SK-N-SH (cell line): ENCODE results near the gene FSIP1. TPM values are rescaled to one million over a fixed set of nuclear protein-coding genes. Genes with fewer than 3 reads are reported as not detected.

Experiments
- CTCF ChIA-PET: fragments of 300-600, 350-600 bp; formaldehyde crosslinking; extraction: SDS; loops from one replicate; lab custom pipeline; 2021; lab: Yijun Ruan, JAX
- POLR2A ChIA-PET: fragments of 350-600 bp; sonication (Branson Sonifier 250); formaldehyde crosslinking; extraction: SDS; loops from one replicate; lab custom pipeline; 2020; ENCODE audit warnings: antibody characterized with exemption, inconsistent platforms; lab: Yijun Ruan, JAX
- DNase-seq: peaks from one replicate; pipeline ENCODE4 v3.0.0; 2012
- H2AFZ ChIP-seq: fragments of 200-600 bp; sonication (generic); 2 replicates; pipeline ENCODE4 v1.8.1; 2016; ENCODE audit warnings: antibody characterized with exemption, mild to moderate bottlenecking, low read depth
- H3F3A ChIP-seq: fragments of 200-600 bp; sonication (generic); replicated peaks from 2 replicates; pipeline ENCODE3; 2016; ENCODE audit warnings: antibody characterized with exemption, mild to moderate bottlenecking; ENCODE audit not compliant: insufficient read depth
- H3K27ac ChIP-seq, 2 experiments: fragments of 200-500 bp in 1 of 2; fragments of 200-600 bp in 1 of 2; sonication (Bioruptor generic) in 1 of 2; sonication (generic), shearing (Covaris generic) in 1 of 2; 2 replicates each; pipeline versions ENCODE4 v1.5.1 to v1.6.1; 2014 to 2016; ENCODE audit warnings: low read depth in 2 of 2, inconsistent platforms in 1 of 2, low read length in 1 of 2, mild to moderate bottlenecking in 1 of 2, mixed read lengths in 1 of 2
- H3K27me3 ChIP-seq: fragments of 200-600 bp; sonication (generic), shearing (Covaris generic); 2 replicates; pipeline ENCODE4 v1.6.1; 2016; ENCODE audit warnings: mixed run types; ENCODE audit not compliant: insufficient read depth
- H3K36me3 ChIP-seq, 2 experiments: fragments of 200-500 bp in 1 of 2; fragments of 200-600 bp in 1 of 2; sonication (Bioruptor generic) in 1 of 2; sonication (generic) in 1 of 2; replicated peaks in 1 of 2; 2 replicates each; pipeline versions ENCODE3 to v1.5.1; 2014 to 2016; ENCODE audit warnings: low read length in 1 of 2, mild to moderate bottlenecking in 1 of 2; ENCODE audit not compliant: insufficient read depth in 2 of 2, control insufficient read depth in 1 of 2
- H3K4me1 ChIP-seq, 2 experiments: fragments of 200-500 bp in 1 of 2; fragments of 200-600 bp in 1 of 2; sonication (Bioruptor generic) in 1 of 2; sonication (generic), shearing (Covaris generic) in 1 of 2; 2 replicates each; pipeline versions ENCODE4 v1.5.1 to v1.6.1; 2014 to 2016; ENCODE audit warnings: low read depth in 1 of 2, low read length in 1 of 2, mixed run types in 1 of 2; ENCODE audit not compliant: insufficient read depth in 2 of 2, control insufficient read depth in 1 of 2
- H3K4me2 ChIP-seq: fragments of 200-600 bp; sonication (generic), shearing (Covaris generic); 2 replicates; pipeline ENCODE4 v1.6.1; 2017; ENCODE audit warnings: mixed run types
- H3K4me3 ChIP-seq, 2 experiments: fragments of 200-500 bp in 1 of 2; fragments of 200-600 bp in 1 of 2; sonication (Bioruptor generic) in 1 of 2; sonication (generic), shearing (Covaris generic) in 1 of 2; 2 replicates each; pipeline versions ENCODE4 v1.5.1 to v1.8.1; 2014 to 2016; ENCODE audit warnings: low read depth in 2 of 2, inconsistent platforms in 1 of 2, low read length in 1 of 2, mild to moderate bottlenecking in 1 of 2, mixed read lengths in 1 of 2, moderate library complexity in 1 of 2
- H3K79me2 ChIP-seq: fragments of 200-600 bp; sonication (generic); 2 replicates; pipeline ENCODE4 v1.8.1; 2017; ENCODE audit warnings: mild to moderate bottlenecking; ENCODE audit not compliant: insufficient read depth
- H3K9ac ChIP-seq: fragments of 200-600 bp; sonication (generic); 2 replicates; pipeline ENCODE4 v1.6.1; 2017; ENCODE audit warnings: mixed run types
- H3K9me2 ChIP-seq: fragments of 200-600 bp; sonication (generic); 2 replicates; pipeline ENCODE4 v1.6.1; 2017; ENCODE audit warnings: mixed run types
- H3K9me3 ChIP-seq: fragments of 200-600 bp; sonication (generic); 2 replicates; pipeline ENCODE4 v1.6.1; 2017; ENCODE audit warnings: mixed run types, mild to moderate bottlenecking, moderate library complexity
- H4K20me1 ChIP-seq: fragments of 200-600 bp; sonication (generic); 2 replicates; pipeline ENCODE4 v1.6.1; 2017; ENCODE audit warnings: mild to moderate bottlenecking, mixed run types; ENCODE audit not compliant: insufficient read depth
- CHD2 ChIP-seq: fragments of 150-350 bp; IDR thresholded peaks from 2 replicates; pipeline ENCODE4 v1.6.1; 2018; ENCODE audit warnings: low read length; ENCODE audit not compliant: partially characterized antibody
- FOSL2 ChIP-seq: IDR thresholded peaks from 2 replicates; pipeline ENCODE4 v1.4.0; 2012; ENCODE audit warnings: low read depth, mild to moderate bottlenecking, moderate library complexity, borderline replicate concordance
- FOXM1 ChIP-seq: IDR thresholded peaks from 2 replicates; pipeline ENCODE4 v1.4.0; 2012; ENCODE audit warnings: low read depth, mild to moderate bottlenecking
- GABPA ChIP-seq: IDR thresholded peaks from 2 replicates; pipeline ENCODE4 v1.4.0; 2012; ENCODE audit warnings: low read depth, mild to moderate bottlenecking
- JUND ChIP-seq: IDR thresholded peaks from 2 replicates; pipeline ENCODE4 v1.4.0; 2012
- MEF2A ChIP-seq: IDR thresholded peaks from 2 replicates; pipeline ENCODE4 v1.4.0; 2012; ENCODE audit warnings: low read depth, borderline replicate concordance
- MXI1 ChIP-seq: IDR thresholded peaks from 2 replicates; pipeline ENCODE4 v1.6.1; 2012; ENCODE audit warnings: mild to moderate bottlenecking, low read depth, low read length, improper control_type of control experiment
- NFIC ChIP-seq: IDR thresholded peaks from 2 replicates; pipeline ENCODE4 v1.4.0; 2012; ENCODE audit warnings: borderline replicate concordance
- NRF1 ChIP-seq: IDR thresholded peaks from 2 replicates; pipeline ENCODE4 v1.6.1; 2012; ENCODE audit warnings: low read depth, mild to moderate bottlenecking, low read length
- POLR2AphosphoS5 ChIP-seq: IDR thresholded peaks from 2 replicates; pipeline ENCODE4 v1.6.1; 2012; ENCODE audit warnings: low read depth, low read length
- RAD21 ChIP-seq: IDR thresholded peaks from 2 replicates; pipeline ENCODE4 v1.6.1; 2012; ENCODE audit warnings: mild to moderate bottlenecking, low read length
- RFX5 ChIP-seq: IDR thresholded peaks from 2 replicates; pipeline ENCODE4 v1.6.1; 2012; ENCODE audit warnings: mild to moderate bottlenecking, improper control_type of control experiment, low read length
- SIN3A ChIP-seq: IDR thresholded peaks from 2 replicates; pipeline ENCODE4 v1.6.1; 2012; ENCODE audit warnings: low read depth, mild to moderate bottlenecking, low read length, moderate library complexity, borderline replicate concordance
- SMC3 ChIP-seq: IDR thresholded peaks from 2 replicates; pipeline ENCODE4 v1.6.1; 2012; ENCODE audit warnings: low read depth, low read length, improper control_type of control experiment
- TAF1 ChIP-seq: IDR thresholded peaks from 2 replicates; pipeline ENCODE4 v1.6.1; 2012; ENCODE audit warnings: low read depth, mild to moderate bottlenecking, low read length, moderate library complexity, borderline replicate concordance
- TCF12 ChIP-seq: IDR thresholded peaks from 2 replicates; pipeline ENCODE4 v1.4.0; 2012
- YY1 ChIP-seq: IDR thresholded peaks from 2 replicates; pipeline ENCODE4 v1.4.0; 2012; ENCODE audit warnings: low read depth, mild to moderate bottlenecking
- WGBS: methylation state at CpG from one replicate; pipeline ENCODE4 v1.1.6; 2017; ENCODE audit warnings: low lambda C conversion rate; 5-methylcytosine and 5-hydroxymethylcytosine counted together
- polyA plus RNA-seq, 3 experiments: library from polyadenylated mRNA; depleted of rRNA; stranded (reverse); fragments of >200 nt; gene quantifications; 2 replicates each; pipeline ENCODE4 v1.2.3, GENCODE V29; 2012
- TF ChIP-seq, protein P1 (sequence below): IDR thresholded peaks from 2 replicates; pipeline ENCODE4 v1.4.0; 2012; ENCODE audit warnings: low read depth
- TF ChIP-seq, protein P2 (sequence below): IDR thresholded peaks from 2 replicates; pipeline ENCODE4 v1.4.0; 2012; ENCODE audit warnings: low read depth, borderline replicate concordance
- TF ChIP-seq, protein P3 (sequence below): fragments of 150-350 bp; IDR thresholded peaks from 2 replicates; pipeline ENCODE4 v1.6.1; 2017; ENCODE audit warnings: antibody characterized with exemption, low read length, low read depth, borderline replicate concordance
- TF ChIP-seq, protein P4 (sequence below): fragments of 200-600 bp; sonication (generic); IDR thresholded peaks from 2 replicates; pipeline ENCODE4 v1.6.1; 2017; ENCODE audit warnings: antibody characterized with exemption, mild to moderate bottlenecking, moderate library complexity
- TF ChIP-seq, protein P5 (sequence below): fragments of 150-350 bp; IDR thresholded peaks from 2 replicates; pipeline ENCODE4 v1.6.1; 2016; ENCODE audit warnings: mild to moderate bottlenecking, low read depth, low read length
- TF ChIP-seq, protein P6 (sequence below): IDR thresholded peaks from 2 replicates; pipeline ENCODE4 v1.4.0; 2012; ENCODE audit warnings: low read depth, borderline replicate concordance

Gene FSIP1
- polyA plus RNA-seq, 1 of the 3 experiments (the other 2 are of a cell fraction) = 0.43 TPM

DNA sequence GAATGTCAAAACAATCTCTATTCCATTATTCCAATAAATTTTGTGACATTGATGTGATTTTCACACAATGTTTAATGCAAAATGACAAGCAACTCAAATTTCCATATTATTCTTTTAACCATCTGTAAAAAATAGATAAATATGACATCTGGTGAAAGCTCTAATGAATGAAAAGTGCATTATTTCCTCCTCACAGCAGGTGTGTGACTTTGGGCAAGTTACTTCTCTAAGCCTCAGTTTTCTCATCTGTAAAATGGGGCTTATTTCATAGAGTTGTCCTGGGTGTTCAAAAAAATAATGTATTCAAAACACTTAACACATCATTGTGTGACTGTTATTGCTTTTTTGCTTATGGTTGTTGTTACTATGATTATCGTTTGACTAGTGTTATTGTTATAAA is 131.3 kb downstream of the FSIP1 start:
- ChIA-PET POLR2A (no interaction called here), CTCF (interaction anchor here (1.1 to 1.3 kb wide), 2 partner anchors 10 to 42 kb away, joined by 3 to 5 read pairs; no protein-coding TSS in a partner anchor)
- Histone ChIP-seq H3K27me3 (no peaks in the 10 kb centered on the region), H3F3A (no peaks in the 10 kb centered on the region), H3K9me2 (no peaks in the 10 kb centered on the region), H3K79me2 (no peaks in the 10 kb centered on the region), H3K36me3 (no peaks in the 10 kb centered on the region), H2AFZ (no peak overlapping the region), H3K27ac (no peak overlapping the region), H3K9me3 (no peaks in the 10 kb centered on the region), H3K4me2 (no peak overlapping the region), H3K4me3 (no peak overlapping the region), H3K9ac (no peak overlapping the region), H4K20me1 (no peaks in the 10 kb centered on the region), H3K4me1 (no peaks in the 10 kb centered on the region; a peak in 1 of 4 replicates)
- WGBS = 88% methylated on average over 1 of the region's 1 CpG
- no peak for DNase-seq
- TF ChIP-seq YY1 (no peak), TCF12 (no peak), SIN3A (no peak), NFIC (no peak), GABPA (no peak), JUND (no peak), TAF1 (no peak), MEF2A (no peak)

DNA sequence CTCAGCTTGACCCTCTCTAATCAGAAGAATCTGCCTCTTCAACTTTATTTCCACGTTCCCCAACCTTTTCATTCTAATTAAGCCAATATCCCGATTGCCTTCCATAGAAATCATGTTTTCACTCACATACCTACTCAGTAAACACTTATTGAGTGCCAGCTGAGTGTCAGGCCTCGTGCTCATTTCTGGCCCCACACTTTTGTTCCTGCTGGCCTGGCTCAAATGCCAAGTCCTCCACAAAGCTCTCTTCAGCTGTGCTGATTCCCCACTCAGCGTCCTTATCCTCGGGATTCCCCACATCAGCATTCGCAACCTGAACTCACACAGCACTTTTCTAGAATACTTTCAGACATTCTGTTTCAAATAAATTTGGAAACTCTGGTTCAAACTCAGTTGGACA is 132.9 kb downstream of the FSIP1 start:
- no peak for DNase-seq
- no peak overlapping the region for H3K4me2 ChIP-seq
- no peaks in the 10 kb centered on the region for H3K9me2 ChIP-seq
- CTCF ChIA-PET = interaction anchor here (0.9 kb wide), 1 partner anchor 69 kb away, joined by 4 read pairs; the partner anchor contains the start of gene THBS1
- H3K27me3 ChIP-seq = no peaks in the 10 kb centered on the region
- no peak overlapping the region for H2AFZ ChIP-seq
- POLR2A ChIA-PET = no interaction called here
- TF ChIP-seq TCF12 (no peak), NRF1 (no peak), SMC3 (no peak), TAF1 (no peak), MXI1 (no peak), NFIC (no peak), RAD21 (no peak), GABPA (no peak), CHD2 (no peak), FOSL2 (no peak), POLR2AphosphoS5 (no peak), SIN3A (no peak), RFX5 (no peak), FOXM1 (no peak)
- TF ChIP-seq, protein P1, sequence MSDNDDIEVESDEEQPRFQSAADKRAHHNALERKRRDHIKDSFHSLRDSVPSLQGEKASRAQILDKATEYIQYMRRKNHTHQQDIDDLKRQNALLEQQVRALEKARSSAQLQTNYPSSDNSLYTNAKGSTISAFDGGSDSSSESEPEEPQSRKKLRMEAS = no peak
- TF ChIP-seq, protein P2, sequence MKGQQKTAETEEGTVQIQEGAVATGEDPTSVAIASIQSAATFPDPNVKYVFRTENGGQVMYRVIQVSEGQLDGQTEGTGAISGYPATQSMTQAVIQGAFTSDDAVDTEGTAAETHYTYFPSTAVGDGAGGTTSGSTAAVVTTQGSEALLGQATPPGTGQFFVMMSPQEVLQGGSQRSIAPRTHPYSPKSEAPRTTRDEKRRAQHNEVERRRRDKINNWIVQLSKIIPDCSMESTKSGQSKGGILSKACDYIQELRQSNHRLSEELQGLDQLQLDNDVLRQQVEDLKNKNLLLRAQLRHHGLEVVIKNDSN = no peak
- TF ChIP-seq, protein P3, sequence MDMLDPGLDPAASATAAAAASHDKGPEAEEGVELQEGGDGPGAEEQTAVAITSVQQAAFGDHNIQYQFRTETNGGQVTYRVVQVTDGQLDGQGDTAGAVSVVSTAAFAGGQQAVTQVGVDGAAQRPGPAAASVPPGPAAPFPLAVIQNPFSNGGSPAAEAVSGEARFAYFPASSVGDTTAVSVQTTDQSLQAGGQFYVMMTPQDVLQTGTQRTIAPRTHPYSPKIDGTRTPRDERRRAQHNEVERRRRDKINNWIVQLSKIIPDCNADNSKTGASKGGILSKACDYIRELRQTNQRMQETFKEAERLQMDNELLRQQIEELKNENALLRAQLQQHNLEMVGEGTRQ = no peak
- TF ChIP-seq, protein P4, sequence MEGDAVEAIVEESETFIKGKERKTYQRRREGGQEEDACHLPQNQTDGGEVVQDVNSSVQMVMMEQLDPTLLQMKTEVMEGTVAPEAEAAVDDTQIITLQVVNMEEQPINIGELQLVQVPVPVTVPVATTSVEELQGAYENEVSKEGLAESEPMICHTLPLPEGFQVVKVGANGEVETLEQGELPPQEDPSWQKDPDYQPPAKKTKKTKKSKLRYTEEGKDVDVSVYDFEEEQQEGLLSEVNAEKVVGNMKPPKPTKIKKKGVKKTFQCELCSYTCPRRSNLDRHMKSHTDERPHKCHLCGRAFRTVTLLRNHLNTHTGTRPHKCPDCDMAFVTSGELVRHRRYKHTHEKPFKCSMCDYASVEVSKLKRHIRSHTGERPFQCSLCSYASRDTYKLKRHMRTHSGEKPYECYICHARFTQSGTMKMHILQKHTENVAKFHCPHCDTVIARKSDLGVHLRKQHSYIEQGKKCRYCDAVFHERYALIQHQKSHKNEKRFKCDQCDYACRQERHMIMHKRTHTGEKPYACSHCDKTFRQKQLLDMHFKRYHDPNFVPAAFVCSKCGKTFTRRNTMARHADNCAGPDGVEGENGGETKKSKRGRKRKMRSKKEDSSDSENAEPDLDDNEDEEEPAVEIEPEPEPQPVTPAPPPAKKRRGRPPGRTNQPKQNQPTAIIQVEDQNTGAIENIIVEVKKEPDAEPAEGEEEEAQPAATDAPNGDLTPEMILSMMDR = no peak
- TF ChIP-seq, protein P5, sequence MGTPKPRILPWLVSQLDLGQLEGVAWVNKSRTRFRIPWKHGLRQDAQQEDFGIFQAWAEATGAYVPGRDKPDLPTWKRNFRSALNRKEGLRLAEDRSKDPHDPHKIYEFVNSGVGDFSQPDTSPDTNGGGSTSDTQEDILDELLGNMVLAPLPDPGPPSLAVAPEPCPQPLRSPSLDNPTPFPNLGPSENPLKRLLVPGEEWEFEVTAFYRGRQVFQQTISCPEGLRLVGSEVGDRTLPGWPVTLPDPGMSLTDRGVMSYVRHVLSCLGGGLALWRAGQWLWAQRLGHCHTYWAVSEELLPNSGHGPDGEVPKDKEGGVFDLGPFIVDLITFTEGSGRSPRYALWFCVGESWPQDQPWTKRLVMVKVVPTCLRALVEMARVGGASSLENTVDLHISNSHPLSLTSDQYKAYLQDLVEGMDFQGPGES = no peak
- TF ChIP-seq, protein P6, sequence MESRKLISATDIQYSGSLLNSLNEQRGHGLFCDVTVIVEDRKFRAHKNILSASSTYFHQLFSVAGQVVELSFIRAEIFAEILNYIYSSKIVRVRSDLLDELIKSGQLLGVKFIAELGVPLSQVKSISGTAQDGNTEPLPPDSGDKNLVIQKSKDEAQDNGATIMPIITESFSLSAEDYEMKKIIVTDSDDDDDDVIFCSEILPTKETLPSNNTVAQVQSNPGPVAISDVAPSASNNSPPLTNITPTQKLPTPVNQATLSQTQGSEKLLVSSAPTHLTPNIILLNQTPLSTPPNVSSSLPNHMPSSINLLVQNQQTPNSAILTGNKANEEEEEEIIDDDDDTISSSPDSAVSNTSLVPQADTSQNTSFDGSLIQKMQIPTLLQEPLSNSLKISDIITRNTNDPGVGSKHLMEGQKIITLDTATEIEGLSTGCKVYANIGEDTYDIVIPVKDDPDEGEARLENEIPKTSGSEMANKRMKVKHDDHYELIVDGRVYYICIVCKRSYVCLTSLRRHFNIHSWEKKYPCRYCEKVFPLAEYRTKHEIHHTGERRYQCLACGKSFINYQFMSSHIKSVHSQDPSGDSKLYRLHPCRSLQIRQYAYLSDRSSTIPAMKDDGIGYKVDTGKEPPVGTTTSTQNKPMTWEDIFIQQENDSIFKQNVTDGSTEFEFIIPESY = no peak
- no peak overlapping the region for H3K4me3 ChIP-seq
- WGBS = 88% methylated on average over 6 of the region's 6 CpGs
- no peaks in the 10 kb centered on the region for H3K9me3 ChIP-seq
- H3K4me1 ChIP-seq = no peaks in the 10 kb centered on the region; a peak in 1 of 4 replicates
- H4K20me1 ChIP-seq = no peaks in the 10 kb centered on the region
- no peaks in the 10 kb centered on the region for H3F3A ChIP-seq
- no peak overlapping the region for H3K9ac ChIP-seq
- no peak overlapping the region for H3K27ac ChIP-seq
- no peaks in the 10 kb centered on the region for H3K36me3 ChIP-seq
- no peaks in the 10 kb centered on the region for H3K79me2 ChIP-seq
